ENCODE data around the gene ACACB. TPM values are rescaled to one million over a fixed set of nuclear protein-coding genes. Genes with fewer than 3 reads are reported as not detected.

The ACACB gene
- total RNA-seq, 4 donors from 2014 or later, result 69.5 to 132 (median 93.6) TPM

DNA sequence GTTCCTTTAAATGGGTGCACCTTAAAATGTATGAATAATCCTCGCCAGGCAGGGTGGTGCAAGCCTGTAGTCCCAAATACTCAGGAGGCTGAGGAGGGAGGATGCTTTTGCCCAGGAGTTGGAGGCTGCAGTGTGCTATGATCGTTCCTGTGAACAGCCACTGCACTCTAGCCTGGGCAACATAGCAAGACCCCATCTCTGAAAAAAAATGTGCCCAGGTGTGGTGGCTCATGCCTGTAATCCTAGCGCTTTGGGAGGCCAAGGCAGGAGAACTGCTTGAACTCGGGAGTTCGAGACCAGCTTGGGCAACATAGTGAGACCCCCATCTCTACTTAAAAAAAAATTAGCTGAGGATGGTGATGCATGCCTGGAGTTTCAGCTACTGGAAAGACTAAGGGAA lies 39.6 kb downstream of the ACACB start:
- Histone ChIP-seq H3K4me1 (peaks cover 13 to 44% (median 22%) of the 10 kb centered on the region in 4 donors), H3K36me3 (no peaks in the 10 kb centered on the region), H3K4me3 (no peak overlapping the region), H3K9me3 (no peaks in the 10 kb centered on the region), H3K27ac (peak overlapping the region in 3 of 4 donors; percentile 90 to 97 (median 97)), H3K27me3 (no peaks in the 10 kb centered on the region)
- in situ Hi-C loops (cut with MboI; ENCODE audit: low pct_ligation_motif_present in 1 of 4, low pct_unique_long_range_greater_than_20kb in 1 of 4, low sequenced_read_pairs in 3 of 4) (no loop called here), intact Hi-C loops (cut with DNase I; ENCODE audit: low total_unique reads) (loop anchor here (5.0 kb wide), 1 partner anchor 299 kb away; the partner anchor contains the start of gene SSH1)
- 97% methylated on average over 5 of the region's 5 CpGs; no CpG with 5 or more reads in 1 of the 2 donors for WGBS, 2 donors (ENCODE audit: low coverage in 1 of 2)
- DNase-seq, result no peak
- TF ChIP-seq EP300 (IDR thresholded peaks at IDR 0.05; ENCODE audit: low read depth) (no peak), POLR2A (IDR thresholded peaks at IDR 0.05) (no peak), POLR2AphosphoS5 (IDR thresholded peaks at IDR 0.05) (no peak)
- TF ChIP-seq, protein P1, sequence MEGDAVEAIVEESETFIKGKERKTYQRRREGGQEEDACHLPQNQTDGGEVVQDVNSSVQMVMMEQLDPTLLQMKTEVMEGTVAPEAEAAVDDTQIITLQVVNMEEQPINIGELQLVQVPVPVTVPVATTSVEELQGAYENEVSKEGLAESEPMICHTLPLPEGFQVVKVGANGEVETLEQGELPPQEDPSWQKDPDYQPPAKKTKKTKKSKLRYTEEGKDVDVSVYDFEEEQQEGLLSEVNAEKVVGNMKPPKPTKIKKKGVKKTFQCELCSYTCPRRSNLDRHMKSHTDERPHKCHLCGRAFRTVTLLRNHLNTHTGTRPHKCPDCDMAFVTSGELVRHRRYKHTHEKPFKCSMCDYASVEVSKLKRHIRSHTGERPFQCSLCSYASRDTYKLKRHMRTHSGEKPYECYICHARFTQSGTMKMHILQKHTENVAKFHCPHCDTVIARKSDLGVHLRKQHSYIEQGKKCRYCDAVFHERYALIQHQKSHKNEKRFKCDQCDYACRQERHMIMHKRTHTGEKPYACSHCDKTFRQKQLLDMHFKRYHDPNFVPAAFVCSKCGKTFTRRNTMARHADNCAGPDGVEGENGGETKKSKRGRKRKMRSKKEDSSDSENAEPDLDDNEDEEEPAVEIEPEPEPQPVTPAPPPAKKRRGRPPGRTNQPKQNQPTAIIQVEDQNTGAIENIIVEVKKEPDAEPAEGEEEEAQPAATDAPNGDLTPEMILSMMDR (IDR thresholded peaks at IDR 0.05), result no peak

DNA sequence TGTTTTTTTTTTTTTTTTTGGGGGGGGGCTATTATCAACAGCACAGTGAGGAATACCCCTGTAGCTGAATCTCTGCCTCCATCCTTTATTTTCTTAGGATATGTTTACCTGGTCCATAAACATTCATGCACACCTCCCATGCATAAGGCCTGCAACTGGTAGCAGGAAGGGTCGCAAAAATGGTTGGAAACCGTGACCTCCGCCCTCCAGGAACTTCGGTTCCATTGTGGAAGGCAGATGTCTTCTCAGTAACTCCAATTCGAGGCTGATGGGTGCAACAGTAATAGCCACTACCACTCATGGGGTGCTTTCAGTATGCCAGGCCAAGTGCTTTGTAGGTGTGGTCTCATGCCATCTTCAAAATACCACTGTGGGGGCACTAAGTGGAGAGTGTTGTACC lies 40.2 kb downstream of the ACACB start:
- in situ Hi-C loops (cut with MboI; ENCODE audit: low pct_ligation_motif_present in 1 of 4, low pct_unique_long_range_greater_than_20kb in 1 of 4, low sequenced_read_pairs in 3 of 4), result no loop called here
- 92% methylated on average over 5 of the region's 5 CpGs; no CpG with 5 or more reads in 1 of the 2 donors for WGBS, 2 donors (ENCODE audit: low coverage in 1 of 2)
- H3K27ac ChIP-seq, result peak overlapping the region; percentile 28 to 97 (median 65)
- intact Hi-C loops (cut with DNase I; ENCODE audit: low total_unique reads), result loop anchor here (5.0 kb wide), 1 partner anchor 299 kb away; the partner anchor contains the start of gene SSH1
- H3K27me3 ChIP-seq, result no peaks in the 10 kb centered on the region
- H3K36me3 ChIP-seq, result no peaks in the 10 kb centered on the region
- TF ChIP-seq, protein P1 (IDR thresholded peaks at IDR 0.05), result no peak
- TF ChIP-seq POLR2AphosphoS5 (IDR thresholded peaks at IDR 0.05) (no peak), POLR2A (IDR thresholded peaks at IDR 0.05) (no peak), EP300 (IDR thresholded peaks at IDR 0.05; ENCODE audit: low read depth) (no peak)
- H3K9me3 ChIP-seq, result no peaks in the 10 kb centered on the region
- H3K4me3 ChIP-seq, result no peak overlapping the region
- peaks cover 13 to 44% (median 22%) of the 10 kb centered on the region in 4 donors for H3K4me1 ChIP-seq
- DNase-seq, result no peak

DNA sequence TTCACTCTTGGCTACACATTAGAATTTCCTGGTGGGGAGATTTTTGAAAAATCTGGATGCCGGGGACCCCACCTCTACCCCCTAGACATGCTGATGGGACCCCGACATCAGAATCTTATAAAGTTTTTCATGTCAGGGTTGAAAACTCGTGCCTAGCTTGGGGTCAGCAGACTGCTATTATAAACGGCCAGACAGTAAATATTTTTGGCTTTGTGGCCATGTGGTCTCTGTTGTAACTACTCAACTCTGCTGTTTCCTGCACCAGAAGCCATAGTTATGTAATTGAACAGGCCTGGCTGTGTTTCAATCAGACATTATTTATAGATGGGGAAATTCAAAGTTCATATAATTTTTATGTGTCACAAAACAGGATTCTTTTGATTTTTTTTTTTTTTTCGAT lies 41.6 kb downstream of the ACACB start:
- no peaks in the 10 kb centered on the region for H3K36me3 ChIP-seq
- H3K27me3 ChIP-seq, result no peaks in the 10 kb centered on the region
- H3K4me3 ChIP-seq, result no peak overlapping the region
- TF ChIP-seq POLR2A (IDR thresholded peaks at IDR 0.05) (no peak), POLR2AphosphoS5 (IDR thresholded peaks at IDR 0.05) (peak in 1 of 3 donors; percentile 13)
- H3K27ac ChIP-seq, result peak overlapping the region; percentile 28 to 97 (median 65)
- intact Hi-C loops (cut with DNase I; ENCODE audit: low total_unique reads), result loop anchor here (5.0 kb wide), 1 partner anchor 301 kb away; the partner anchor contains the start of gene SSH1
- no peak for DNase-seq
- in situ Hi-C loops (cut with MboI; ENCODE audit: low pct_ligation_motif_present in 1 of 4, low pct_unique_long_range_greater_than_20kb in 1 of 4, low sequenced_read_pairs in 3 of 4), result no loop called here
- WGBS, 2 donors (ENCODE audit: low coverage in 1 of 2), result 33 to 37% methylated on average over 2 to 5 of the region's 5 CpGs
- H3K4me1 ChIP-seq, result peaks cover 13 to 44% (median 22%) of the 10 kb centered on the region in 4 donors
- no peaks in the 10 kb centered on the region for H3K9me3 ChIP-seq

DNA sequence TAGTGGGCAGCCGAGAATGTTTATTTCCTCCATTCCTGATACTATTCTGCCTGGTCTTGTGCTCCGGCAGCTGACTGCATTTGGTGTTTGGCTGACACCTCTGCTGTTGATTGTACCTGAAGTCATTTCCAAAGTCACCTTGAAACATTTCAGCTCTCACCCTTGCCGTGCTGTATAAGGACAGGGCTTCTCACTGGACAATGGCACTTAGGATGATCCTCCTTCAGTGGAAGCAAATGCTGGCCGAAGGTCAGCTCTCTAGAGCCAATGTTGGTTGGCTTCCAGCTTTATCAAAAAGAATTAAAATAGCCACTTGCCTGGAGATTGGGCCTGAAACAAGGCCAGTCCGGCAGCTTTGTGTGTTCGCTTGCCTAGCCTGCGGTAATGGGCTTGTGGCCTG lies 44.0 kb downstream of the ACACB start:
- TF ChIP-seq EP300 (IDR thresholded peaks at IDR 0.05; ENCODE audit: low read depth), result no peak
- no peak for TF ChIP-seq POLR2AphosphoS5 (IDR thresholded peaks at IDR 0.05)
- TF ChIP-seq, protein P1 (IDR thresholded peaks at IDR 0.05), result no peak
- no peak for TF ChIP-seq POLR2A (IDR thresholded peaks at IDR 0.05)
- DNase-seq, result no peak
- 86 to 100% methylated on average over 1 to 7 of the region's 7 CpGs for WGBS, 2 donors (ENCODE audit: low coverage in 1 of 2)
- H3K4me3 ChIP-seq, result no peak overlapping the region
- H3K36me3 ChIP-seq, result no peaks in the 10 kb centered on the region
- peaks cover 4 to 32% (median 12%) of the 10 kb centered on the region in 4 donors for H3K4me1 ChIP-seq
- no peaks in the 10 kb centered on the region for H3K9me3 ChIP-seq
- H3K27me3 ChIP-seq, result no peaks in the 10 kb centered on the region
- peak overlapping the region; percentile 8 to 61 (median 57) for H3K27ac ChIP-seq
- in situ Hi-C loops (cut with MboI; ENCODE audit: low pct_ligation_motif_present in 1 of 4, low pct_unique_long_range_greater_than_20kb in 1 of 4, low sequenced_read_pairs in 3 of 4), result no loop called here
- intact Hi-C loops (cut with DNase I; ENCODE audit: low total_unique reads), result no loop called here
